Suprapubic skin (tissue), 4 donors: Measurements from ENCODE around the gene MRM2. TPM values are rescaled to one million over a fixed set of nuclear protein-coding genes. Genes with fewer than 3 reads are reported as not detected.

Experiments used
- DNase-seq, 2 donors: peaks; one replicate each; pipeline ENCODE4 v3.0.0-alpha.2; 2019; ENCODE audit warnings: low spot score in 2 of 2
- H3K27ac ChIP-seq: fragments of 200-600 bp; sonication (generic); one replicate; pipeline ENCODE4 v1.5.1; 2019
- H3K27me3 ChIP-seq: fragments of 200-600 bp; sonication (generic); one replicate; pipeline ENCODE4 v1.5.1; 2019
- H3K36me3 ChIP-seq: fragments of 200-600 bp; sonication (generic); one replicate; pipeline ENCODE4 v1.5.1; 2019
- H3K4me1 ChIP-seq: fragments of 200-600 bp; sonication (generic); one replicate; pipeline ENCODE4 v1.5.1; 2019
- H3K4me3 ChIP-seq: fragments of 200-600 bp; sonication (generic); one replicate; pipeline ENCODE4 v1.5.1; 2019; ENCODE audit warnings: mild to moderate bottlenecking
- H3K9me3 ChIP-seq: fragments of 200-600 bp; sonication (generic); one replicate; pipeline ENCODE4 v1.5.1; 2019
- CTCF ChIP-seq, 2 donors: fragments of 200-600 bp in 1 of 2; fragments of 450-650 bp in 1 of 2; sonication (generic) in 1 of 2; IDR thresholded peaks; one replicate each; pipeline ENCODE4 v1.5.1; 2016 to 2019; ENCODE audit warnings: antibody characterized with exemption in 2 of 2, mild to moderate bottlenecking in 1 of 2, moderate library complexity in 1 of 2
- EP300 ChIP-seq: sonication (generic); formaldehyde crosslinking; IDR thresholded peaks from one replicate; pipeline ENCODE4 v1.6.1; 2017; ENCODE audit warnings: antibody characterized with exemption
- POLR2A ChIP-seq, 2 donors: fragments of 450-650 bp; IDR thresholded peaks; one replicate each; pipeline ENCODE4 v1.6.1; 2017; ENCODE audit warnings: antibody characterized with exemption in 2 of 2, mild to moderate bottlenecking in 2 of 2, moderate library complexity in 2 of 2
- POLR2AphosphoS5 ChIP-seq, 3 donors: sonication (generic); formaldehyde crosslinking; IDR thresholded peaks; one replicate each; pipeline ENCODE4 v1.6.1; 2017; ENCODE audit warnings: antibody characterized with exemption in 3 of 3
- WGBS: methylation state at CpG from one replicate; pipeline ENCODE4 v1.1.5; 2018; 5-methylcytosine and 5-hydroxymethylcytosine counted together
- total RNA-seq, 4 donors: library from RNA; depleted of rRNA; stranded (reverse); fragments of >200 nt; gene quantifications; one replicate each; pipeline ENCODE4 v1.1.0, GENCODE V29; 2016

The MRM2 gene
- total RNA-seq, 4 donors from 2014 or later, result 11.3 to 41.8 (median 19.8) TPM

- TF ChIP-seq POLR2A (IDR thresholded peaks at IDR 0.05) (no peak), EP300 (no peak), CTCF (IDR thresholded peaks at IDR 0.05) (no peak), POLR2AphosphoS5 (IDR thresholded peaks at IDR 0.05) (no peak)
- Histone ChIP-seq H3K27ac (no peak overlapping the region), H3K36me3 (peaks cover 5% of the 10 kb centered on the region), H3K27me3 (no peaks in the 10 kb centered on the region), H3K4me1 (peaks cover 4% of the 10 kb centered on the region), H3K9me3 (no peaks in the 10 kb centered on the region), H3K4me3 (no peak overlapping the region)
- DNase-seq, result no peak
- WGBS, result 89% methylated on average over 8 of the region's 8 CpGs
Measured at GRCh38 chr7:2287745-2288144, 45.7 kb upstream of the MRM2 start.

GRCh38 chr7:2283074-2283473 is 41.1 kb upstream of the MRM2 start:
- H3K27me3 ChIP-seq, result no peaks in the 10 kb centered on the region
- WGBS, result 95% methylated on average over 11 of the region's 20 CpGs
- no peak for TF ChIP-seq POLR2A (IDR thresholded peaks at IDR 0.05)
- TF ChIP-seq POLR2AphosphoS5 (IDR thresholded peaks at IDR 0.05), result no peak
- no peak for TF ChIP-seq CTCF (IDR thresholded peaks at IDR 0.05)
- no peak for TF ChIP-seq EP300

GRCh38 chr7:2282185-2282751 is 40.3 kb upstream of the MRM2 start:
- no peaks in the 10 kb centered on the region for H3K9me3 ChIP-seq
- H3K27me3 ChIP-seq, result no peaks in the 10 kb centered on the region
- H3K4me3 ChIP-seq, result no peak overlapping the region
- DNase-seq, result no peak
- H3K27ac ChIP-seq, result no peak overlapping the region
- WGBS, result 86% methylated on average over 14 of the region's 14 CpGs
- TF ChIP-seq POLR2AphosphoS5 (IDR thresholded peaks at IDR 0.05), result no peak
- TF ChIP-seq CTCF (IDR thresholded peaks at IDR 0.05), result no peak
- no peak for TF ChIP-seq POLR2A (IDR thresholded peaks at IDR 0.05)
- no peak for TF ChIP-seq EP300
- peaks cover 2% of the 10 kb centered on the region for H3K36me3 ChIP-seq
- H3K4me1 ChIP-seq, result peaks cover 12% of the 10 kb centered on the region

More at GRCh38 chr7:2283074-2283473, 41.1 kb upstream of the MRM2 start:
- Histone ChIP-seq H3K4me1 (peaks cover 12% of the 10 kb centered on the region), H3K27ac (no peak overlapping the region), H3K4me3 (no peak overlapping the region), H3K36me3 (no peaks in the 10 kb centered on the region), H3K9me3 (no peaks in the 10 kb centered on the region)
- no peak for DNase-seq

- peaks cover 7% of the 10 kb centered on the region for H3K36me3 ChIP-seq
- no peak for DNase-seq
- no peak overlapping the region for H3K27ac ChIP-seq
- H3K4me1 ChIP-seq, result peaks cover 12% of the 10 kb centered on the region
- H3K27me3 ChIP-seq, result no peaks in the 10 kb centered on the region
- TF ChIP-seq CTCF (IDR thresholded peaks at IDR 0.05) (no peak), EP300 (no peak), POLR2AphosphoS5 (IDR thresholded peaks at IDR 0.05) (no peak), POLR2A (IDR thresholded peaks at IDR 0.05) (no peak)
- no peak overlapping the region for H3K4me3 ChIP-seq
- 51% methylated on average over 6 of the region's 9 CpGs for WGBS
- no peaks in the 10 kb centered on the region for H3K9me3 ChIP-seq
Measured at GRCh38 chr7:2281541-2281940, 39.5 kb upstream of the MRM2 start.

GRCh38 chr7:2280424-2280823 is 38.4 kb upstream of the MRM2 start:
- 86% methylated on average over 2 of the region's 2 CpGs for WGBS
- no peak overlapping the region for H3K4me3 ChIP-seq
- H3K36me3 ChIP-seq, result peaks cover 12% of the 10 kb centered on the region
- no peaks in the 10 kb centered on the region for H3K9me3 ChIP-seq
- H3K27ac ChIP-seq, result no peak overlapping the region
- no peaks in the 10 kb centered on the region for H3K27me3 ChIP-seq
- no peak for TF ChIP-seq EP300
- TF ChIP-seq CTCF (IDR thresholded peaks at IDR 0.05), result no peak
- no peak for TF ChIP-seq POLR2A (IDR thresholded peaks at IDR 0.05)
- no peak for TF ChIP-seq POLR2AphosphoS5 (IDR thresholded peaks at IDR 0.05)
- DNase-seq, result no peak
- peaks cover 12% of the 10 kb centered on the region for H3K4me1 ChIP-seq
